BJ (cell line): ENCODE data around the gene TNNT2. TPM values are rescaled to one million over a fixed set of nuclear protein-coding genes. Genes with fewer than 3 reads are reported as not detected.

Source experiments
- CTCF ChIA-PET: fragments of 350-600 bp; formaldehyde crosslinking; extraction: SDS; loops from one replicate; lab custom pipeline; 2021; ENCODE audit warnings: antibody characterized with exemption, inconsistent platforms; lab: Yijun Ruan, JAX
- POLR2A ChIA-PET: fragments of 300-600 bp; sonication (Branson Sonifier 250); formaldehyde crosslinking; extraction: SDS; loops from one replicate; lab custom pipeline; 2021; ENCODE audit warnings: antibody characterized with exemption; lab: Charles Lee
- DNase-seq: peaks from one replicate; pipeline ENCODE4 v3.0.0-alpha.2; 2011; ENCODE audit warnings: low read depth
- H3K27me3 ChIP-seq: 2 replicates; pipeline ENCODE4 v1.6.0; 2011; ENCODE audit warnings: low read length; ENCODE audit not compliant: control insufficient read depth, insufficient read depth
- H3K36me3 ChIP-seq: 2 replicates; pipeline ENCODE4 v1.5.1; 2011; ENCODE audit warnings: low read length; ENCODE audit not compliant: control insufficient read depth, insufficient read depth
- H3K4me3 ChIP-seq: 2 replicates; pipeline ENCODE4 v1.5.1; 2011; ENCODE audit warnings: low read depth, mild to moderate bottlenecking, control low read depth, low read length
- CTCF ChIP-seq: IDR thresholded peaks from 2 replicates; pipeline ENCODE4 v1.5.1; 2011; ENCODE audit warnings: low read depth, mild to moderate bottlenecking, control low read depth, inconsistent platforms, low read length, moderate library complexity; ENCODE audit not compliant: insufficient read depth
- polyA plus RNA-seq: library from polyadenylated mRNA; depleted of rRNA; stranded (reverse); fragments of >200 nt; gene quantifications from 2 replicates; pipeline ENCODE4 v1.2.3, GENCODE V29; 2011

The TNNT2 gene
- polyA plus RNA-seq, 1 experiment: not detected

- TF ChIP-seq CTCF: no peak
- Histone ChIP-seq H3K4me3 (no peak overlapping the region), H3K36me3 (no peaks in the 10 kb centered on the region), H3K27me3 (peaks cover 12% of the 10 kb centered on the region)
- ChIA-PET CTCF (interaction anchor here (1.3 to 4.1 kb wide), 2 partner anchors 11 to 76 kb away, joined by 4 to 19 read pairs; no protein-coding TSS in a partner anchor), POLR2A (no interaction called here)
- no peak for DNase-seq
These were observed 42.2 kb downstream of the TNNT2 start for GRCh38 chr1:201335174-201335870.

- CTCF ChIA-PET: interaction anchor here (0.9 to 4.1 kb wide), 4 partner anchors 12 to 101 kb away, joined by 3 to 19 read pairs (median 4); no protein-coding TSS in a partner anchor
- Histone ChIP-seq H3K4me3 (no peak overlapping the region), H3K36me3 (no peaks in the 10 kb centered on the region), H3K27me3 (peaks cover 12% of the 10 kb centered on the region)
- DNase-seq: no peak
- POLR2A ChIA-PET: no interaction called here
- no peak for TF ChIP-seq CTCF
These were observed 42.9 kb downstream of the TNNT2 start for GRCh38 chr1:201334325-201335173.

- Histone ChIP-seq H3K27me3 (peaks cover 11% of the 10 kb centered on the region), H3K4me3 (no peak overlapping the region), H3K36me3 (no peaks in the 10 kb centered on the region)
- CTCF ChIA-PET: interaction anchor here (1.0 to 1.5 kb wide), 3 partner anchors 12 to 29 kb away, joined by 3 to 4 read pairs (median 4); no protein-coding TSS in a partner anchor
- POLR2A ChIA-PET: no interaction called here
- TF ChIP-seq CTCF: no peak
- DNase-seq: no peak
These were observed 44.7 kb downstream of the TNNT2 start for GRCh38 chr1:201332616-201333335.

- no peaks in the 10 kb centered on the region for H3K36me3 ChIP-seq
- ChIA-PET CTCF (interaction anchor here (1.3 to 1.5 kb wide), 2 partner anchors 12 to 29 kb away, joined by 3 to 4 read pairs; no protein-coding TSS in a partner anchor), POLR2A (no interaction called here)
- H3K4me3 ChIP-seq: no peak overlapping the region
- no peak for DNase-seq
- TF ChIP-seq CTCF: no peak
- peaks cover 9% of the 10 kb centered on the region for H3K27me3 ChIP-seq
These were observed 45.5 kb downstream of the TNNT2 start for GRCh38 chr1:201332021-201332420.
